HG02571 (cell line): ENCODE data around the gene OTUB2.

ENCODE experiments used
- ATAC-seq: cut with Tn5 transposase; IDR thresholded peaks from one replicate; pipeline ENCODE4 v1.9.1; 2021; ENCODE audit warnings: mild to moderate bottlenecking, moderate library complexity; ENCODE audit not compliant: unreplicated experiment

The OTUB2 gene

DNA sequence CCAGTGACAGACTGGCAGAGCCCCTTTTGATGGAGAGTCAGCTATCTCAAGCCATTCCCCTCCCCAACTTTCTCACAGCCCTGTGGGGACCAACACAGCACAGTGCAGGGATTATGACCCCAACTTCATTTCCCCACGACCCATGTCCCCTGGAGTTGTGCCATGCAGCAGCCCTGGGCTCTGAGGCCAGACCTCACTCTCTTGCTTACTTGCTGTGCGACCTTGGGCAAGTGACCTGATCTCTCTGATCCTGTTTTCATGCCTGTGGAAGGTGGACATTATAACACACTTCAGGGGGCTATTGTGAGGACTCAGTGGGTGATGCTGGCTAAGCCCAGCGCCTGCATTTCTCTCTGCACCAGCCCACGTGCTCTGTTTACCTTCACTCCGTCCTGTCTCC is 14.1 kb downstream of the OTUB2 start:
- ATAC-seq, result no peak

DNA sequence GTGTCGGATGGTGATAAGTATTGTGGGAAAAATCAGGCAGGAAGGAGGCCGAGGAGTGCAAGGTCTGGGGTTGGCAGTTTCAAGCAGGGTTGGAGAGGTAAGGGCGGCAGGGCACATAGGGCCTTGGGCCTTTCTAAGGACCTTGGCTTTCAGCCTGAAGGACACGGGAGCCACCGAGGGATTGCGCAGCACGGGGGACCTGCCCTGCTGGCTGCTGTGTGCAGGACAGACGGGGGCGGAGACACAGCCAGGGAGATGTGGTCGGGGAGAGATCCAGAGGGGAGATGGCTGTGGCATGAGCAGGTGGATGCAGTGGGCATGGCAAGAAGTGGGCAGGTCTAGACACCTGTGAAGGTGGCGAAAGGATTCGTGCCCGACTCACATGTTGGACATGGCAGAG is 14.7 kb downstream of the OTUB2 start:
- ATAC-seq, result no peak

DNA sequence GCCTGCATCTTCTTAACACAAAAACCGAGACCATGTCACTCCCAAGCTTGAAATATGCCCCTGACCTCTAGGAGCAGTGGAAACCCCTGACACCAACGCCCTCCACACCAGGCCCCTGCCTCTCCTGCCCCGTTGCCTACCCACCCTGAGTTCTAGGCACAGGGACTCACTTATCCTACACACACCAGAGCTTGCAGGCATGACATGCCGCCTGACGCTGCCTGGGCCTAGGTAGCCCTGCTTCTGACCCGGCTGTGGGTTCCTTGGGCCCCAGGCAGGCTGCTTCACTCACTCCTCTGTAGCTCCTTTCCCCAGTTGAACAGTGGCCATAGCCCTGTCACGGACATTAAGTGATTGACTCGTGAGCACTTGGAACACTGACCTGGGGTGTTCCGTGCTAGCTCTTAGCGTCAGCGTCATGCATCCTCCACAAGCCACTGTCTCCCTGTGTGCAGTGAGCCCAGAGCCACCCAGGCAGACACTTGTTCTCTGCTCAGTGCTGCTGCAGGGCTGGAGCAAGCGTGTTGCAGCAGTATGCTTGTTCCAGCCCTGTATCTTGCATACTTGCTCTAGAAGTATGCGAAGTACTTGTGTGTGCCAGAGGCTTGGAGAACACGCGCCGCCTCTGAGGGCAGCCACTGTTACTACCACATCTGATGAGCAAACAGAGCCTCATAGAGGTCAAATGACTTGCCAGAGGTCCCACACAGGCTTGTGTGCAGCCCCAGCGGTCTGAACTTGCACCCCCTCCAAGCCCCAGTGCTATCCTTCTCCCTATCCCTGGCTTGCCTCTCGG is 15.6 kb downstream of the OTUB2 start:
- ATAC-seq, result no peak

DNA sequence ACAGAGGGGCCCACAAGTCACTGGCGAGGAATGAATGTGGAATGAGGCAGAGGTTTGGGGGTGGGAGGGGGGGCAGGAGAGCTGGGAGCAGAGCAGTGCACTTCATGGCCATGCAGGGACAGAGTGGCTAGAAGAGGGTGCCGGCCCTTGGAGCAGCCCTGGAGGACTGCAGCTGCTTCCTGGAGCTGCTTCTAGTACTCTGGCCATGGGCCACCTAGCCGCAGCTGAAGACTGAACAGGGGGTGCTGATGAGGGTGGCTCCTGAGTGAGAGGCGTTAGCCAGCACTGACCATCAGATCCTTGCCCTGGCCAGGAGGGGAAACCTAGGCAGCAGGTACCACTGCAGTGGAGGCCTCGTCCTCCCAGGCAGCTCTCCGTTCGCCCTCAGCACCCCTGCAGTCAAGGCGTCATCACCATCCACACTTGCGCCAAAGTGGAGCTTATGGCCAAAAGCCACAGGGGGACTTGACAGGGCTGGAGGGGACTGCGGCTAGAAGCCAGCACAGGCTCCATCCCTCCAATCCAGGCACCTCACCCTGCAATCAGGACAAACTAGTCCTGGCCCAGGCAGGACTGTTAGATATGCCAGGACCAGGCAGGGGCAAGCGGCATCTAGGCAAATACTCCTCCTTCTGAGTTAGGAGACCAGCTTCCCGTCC is 16.4 kb downstream of the OTUB2 start:
- ATAC-seq, result no peak

DNA sequence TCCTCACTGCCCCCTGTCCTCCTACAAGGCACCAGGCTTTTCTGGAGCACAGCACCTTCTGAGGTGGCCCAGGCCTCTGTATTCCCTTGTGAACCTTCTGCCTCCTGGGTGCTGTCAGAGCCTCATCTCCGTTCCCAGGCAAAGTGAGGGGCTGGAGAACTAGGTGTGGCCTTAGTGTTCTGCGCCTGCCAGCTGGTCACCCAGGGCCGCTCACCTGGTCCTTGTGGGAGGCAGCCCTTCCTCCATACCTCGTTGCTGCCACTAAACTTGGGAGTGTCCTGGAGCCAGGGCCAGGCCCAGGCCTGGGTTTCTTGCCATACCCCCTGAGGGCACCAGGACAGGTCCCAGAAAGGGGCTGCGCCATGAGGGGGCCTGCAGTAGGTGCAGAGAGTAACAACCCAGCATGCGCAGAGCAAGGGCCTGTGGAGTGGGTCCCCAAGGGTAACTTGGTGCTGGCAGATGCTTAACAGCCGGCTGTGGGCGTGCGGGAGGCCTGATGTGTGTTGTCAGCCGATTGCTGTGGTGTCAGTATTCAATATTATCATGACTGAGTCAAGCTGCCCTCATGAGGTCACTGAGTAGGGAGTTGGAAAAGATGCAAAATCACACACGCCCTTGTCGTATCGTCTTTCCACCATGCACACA is 17.1 kb downstream of the OTUB2 start:
- no peak for ATAC-seq

DNA sequence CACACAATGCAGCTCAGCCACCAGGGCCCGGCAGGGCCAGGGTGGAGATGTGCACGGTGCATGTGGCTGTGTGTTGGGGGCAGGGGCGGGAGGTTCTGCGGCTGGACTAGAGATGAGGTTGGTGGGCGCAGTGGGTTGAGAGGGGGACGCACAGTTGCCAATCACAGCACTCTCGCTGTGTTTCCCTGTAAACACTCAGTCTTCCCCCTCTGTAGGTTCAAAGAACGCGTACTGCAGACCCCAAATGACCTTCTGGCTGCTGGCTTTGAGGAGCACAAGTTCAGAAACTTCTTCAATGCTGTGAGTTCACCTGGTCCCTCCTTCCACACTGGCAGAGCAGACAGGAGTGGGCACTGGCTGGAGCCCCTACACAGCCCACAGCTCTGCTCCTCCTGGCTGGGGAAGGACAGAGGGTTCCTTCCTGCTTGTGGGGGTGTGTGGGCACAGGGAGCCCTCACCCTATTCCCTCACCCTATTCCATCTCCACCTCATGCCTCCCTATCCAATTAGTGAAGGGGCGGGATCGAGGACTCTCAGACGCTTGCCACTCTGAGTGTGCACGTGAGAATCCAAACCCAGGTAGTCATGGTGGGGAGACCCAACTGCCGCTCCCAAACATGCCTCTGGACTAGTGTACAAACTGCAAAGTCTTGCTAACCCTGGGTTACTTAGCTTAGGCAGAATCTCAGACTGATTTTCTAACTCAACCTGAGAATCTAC is 17.8 kb downstream of the OTUB2 start:
- ATAC-seq, result no peak

DNA sequence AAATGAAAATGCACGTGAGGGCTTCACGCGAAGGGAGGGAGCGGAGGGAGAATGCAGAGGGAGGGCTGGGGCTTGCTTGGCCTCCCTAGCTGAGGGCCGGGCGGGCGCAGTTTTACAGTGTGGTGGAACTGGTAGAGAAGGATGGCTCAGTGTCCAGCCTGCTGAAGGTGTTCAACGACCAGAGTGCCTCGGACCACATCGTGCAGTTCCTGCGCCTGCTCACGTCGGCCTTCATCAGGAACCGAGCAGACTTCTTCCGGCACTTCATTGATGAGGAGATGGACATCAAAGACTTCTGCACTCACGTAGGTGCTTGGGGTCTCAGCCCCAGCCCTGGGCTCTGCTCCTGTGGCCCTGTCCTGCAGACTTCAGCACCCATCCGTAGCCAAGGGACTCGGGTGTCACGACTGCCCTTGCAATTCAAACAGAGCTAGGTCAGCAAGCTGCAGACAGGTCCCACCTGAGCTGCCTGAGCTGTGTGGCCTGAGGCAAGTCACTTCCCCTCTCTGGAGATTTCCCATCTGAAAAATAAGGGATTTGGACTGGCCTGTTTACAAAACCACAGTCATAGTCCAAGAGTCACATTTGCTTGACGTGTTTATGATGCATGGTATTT is 18.4 kb downstream of the OTUB2 start:
- ATAC-seq, result no peak

DNA sequence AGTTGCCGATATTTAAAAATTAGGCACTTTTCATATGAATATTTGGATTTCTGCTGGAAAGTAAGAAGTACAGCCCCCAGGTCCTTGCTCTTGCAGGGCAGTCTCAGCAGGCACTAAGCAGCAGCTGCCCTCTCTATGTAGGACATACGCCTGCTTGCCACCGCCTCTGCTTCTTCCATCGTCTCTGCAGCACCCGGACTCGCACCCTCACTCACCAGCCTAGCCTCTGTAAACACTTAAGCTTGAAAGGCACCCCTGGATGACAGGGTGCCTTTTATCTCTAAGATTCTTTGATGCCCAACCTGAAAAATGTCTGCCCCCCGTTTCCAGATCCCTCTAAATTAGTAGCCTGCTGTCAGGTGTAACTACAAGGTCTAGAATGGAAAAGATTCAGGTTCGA is 19.0 kb downstream of the OTUB2 start:
- ATAC-seq, result no peak

DNA sequence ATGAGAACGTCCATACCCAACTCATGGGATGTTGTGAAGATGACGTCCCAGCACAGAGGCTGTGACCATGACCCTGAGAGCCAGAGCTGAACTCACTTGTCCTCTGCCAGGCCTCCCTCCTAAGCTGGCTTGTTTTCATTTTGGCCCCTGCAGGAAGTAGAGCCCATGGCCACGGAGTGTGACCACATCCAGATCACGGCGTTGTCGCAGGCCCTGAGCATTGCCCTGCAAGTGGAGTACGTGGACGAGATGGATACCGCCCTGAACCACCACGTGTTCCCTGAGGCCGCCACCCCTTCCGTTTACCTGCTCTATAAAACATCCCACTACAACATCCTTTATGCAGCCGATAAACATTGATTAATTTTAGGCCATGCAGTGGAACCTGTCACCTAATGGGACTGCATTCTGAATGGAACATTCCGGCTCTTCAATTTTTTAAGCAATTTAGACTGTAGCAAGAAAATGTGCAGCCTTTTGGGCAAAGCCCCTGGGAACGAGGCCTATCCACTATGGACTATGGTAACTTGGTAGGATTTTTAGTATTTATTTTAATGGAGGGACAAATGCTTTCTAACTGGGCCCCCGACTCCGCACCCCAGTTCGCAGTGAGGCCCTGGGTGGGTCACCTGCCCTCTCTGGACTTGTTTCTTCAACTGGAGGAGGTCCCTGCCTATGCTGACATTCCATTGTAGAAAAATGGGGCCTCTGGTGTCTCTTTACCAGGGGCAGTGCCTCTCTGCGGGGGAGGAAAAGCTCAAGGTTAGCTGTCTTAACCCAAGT is 19.6 kb downstream of the OTUB2 start:
- ATAC-seq, result no peak

DNA sequence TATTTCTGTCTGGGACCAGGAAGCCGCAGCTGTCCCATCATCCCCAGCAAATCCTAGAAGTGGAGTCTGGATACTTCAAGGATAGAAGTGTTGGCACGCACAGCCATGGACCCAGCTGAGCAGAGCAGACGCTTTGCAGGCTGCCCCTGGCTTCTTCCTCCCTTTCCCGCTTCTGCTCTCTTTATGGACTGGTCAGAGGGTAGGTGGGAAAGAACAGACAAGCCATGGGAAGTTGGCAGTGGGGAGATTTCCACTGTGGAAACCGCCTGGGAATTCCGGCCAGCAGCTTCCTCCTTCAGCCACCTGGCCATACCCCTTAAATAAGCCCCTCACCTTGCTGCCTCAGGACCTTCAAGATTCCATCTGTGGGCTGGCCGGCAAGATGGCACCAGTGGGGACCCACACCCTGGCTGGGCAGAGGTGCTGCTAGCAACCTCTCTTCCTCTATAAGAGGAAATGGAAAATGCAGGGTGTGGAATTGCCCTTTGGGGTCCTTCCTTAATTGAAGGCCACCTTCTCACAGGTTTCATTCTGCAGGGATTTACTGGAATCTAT is 20.6 kb downstream of the OTUB2 start:
- ATAC-seq, result no peak

DNA sequence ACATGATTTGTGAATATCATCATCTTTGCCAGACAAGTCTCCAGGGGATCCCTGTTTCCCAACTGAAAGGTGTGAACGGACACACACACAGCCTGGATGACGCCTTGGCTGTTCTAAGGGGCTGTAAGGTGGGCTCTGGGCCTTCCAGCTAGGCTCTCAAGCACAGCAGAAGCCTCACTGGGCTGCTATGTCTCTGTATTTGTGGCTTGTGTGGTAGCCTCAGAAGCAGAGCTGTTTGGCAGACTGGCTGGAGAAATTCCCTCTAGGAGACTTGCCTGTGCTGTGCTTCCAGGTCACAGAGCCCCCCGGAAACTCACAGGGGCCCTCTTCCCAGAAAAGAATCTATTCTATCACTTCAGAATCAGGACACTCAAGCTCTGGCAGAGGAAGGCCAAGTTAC is 21.4 kb downstream of the OTUB2 start:
- ATAC-seq, result no peak

DNA sequence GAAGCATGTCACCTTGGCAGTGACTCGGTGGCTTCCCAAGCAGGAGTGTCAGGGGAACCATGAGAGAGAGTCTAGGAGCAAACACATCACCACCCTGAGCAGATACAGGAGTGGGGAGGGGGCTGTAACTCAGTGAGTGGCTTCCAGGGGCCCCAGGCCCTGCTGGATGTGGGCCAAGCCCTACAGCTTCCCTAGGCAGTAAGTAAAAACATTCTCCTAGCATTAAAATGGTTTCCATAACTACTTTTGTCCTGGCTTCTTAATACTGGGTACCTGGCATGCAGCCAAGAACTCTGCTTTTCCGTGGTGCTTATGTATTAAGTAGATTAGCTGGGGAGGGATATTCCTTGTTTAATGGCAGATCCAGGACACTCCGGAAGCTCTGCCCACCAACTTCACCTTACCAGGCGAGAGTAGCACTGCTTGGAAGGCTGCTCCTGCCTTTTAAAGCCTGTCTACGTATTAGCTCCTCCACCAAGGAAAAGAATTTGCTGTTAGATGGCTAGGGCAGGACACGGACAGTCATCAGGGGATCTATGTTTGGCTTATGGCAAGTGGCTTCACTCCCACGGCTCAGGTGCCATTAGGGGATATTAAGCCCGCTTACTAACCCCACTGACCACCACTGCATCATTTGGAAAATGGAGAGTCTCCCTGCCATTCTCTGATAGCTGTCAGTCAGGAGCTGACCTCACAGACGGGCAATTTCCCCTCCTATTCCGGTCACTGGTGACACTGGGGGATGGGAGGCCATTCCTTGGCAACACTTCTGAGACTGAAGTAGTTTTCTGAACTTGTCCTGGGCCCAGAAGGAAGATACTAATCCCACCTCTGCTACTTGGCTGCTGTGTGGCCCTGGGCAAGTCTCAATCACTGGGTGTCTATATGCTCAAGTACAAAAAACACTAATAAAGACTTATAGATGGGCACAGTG is 22.8 kb downstream of the OTUB2 start:
- ATAC-seq, result no peak

DNA sequence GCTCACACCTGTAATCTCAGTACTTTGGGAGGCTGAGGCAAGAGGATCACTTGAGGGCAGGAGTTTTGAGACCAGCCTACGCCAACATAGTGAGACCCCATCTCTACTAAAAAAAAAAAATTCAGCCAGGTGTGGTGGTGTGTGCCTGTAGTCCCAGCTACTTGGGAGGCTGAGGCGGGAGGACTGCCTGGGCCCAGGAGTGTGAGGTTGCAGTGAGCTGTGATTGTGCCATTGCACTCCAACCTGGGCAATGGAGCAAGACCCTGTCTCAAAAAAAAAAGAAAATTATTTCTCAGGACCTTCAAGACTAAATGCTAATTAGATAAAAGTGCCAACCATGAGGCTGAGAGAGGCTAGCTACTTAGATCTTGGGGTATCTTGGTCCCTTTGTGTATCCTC is 23.5 kb downstream of the OTUB2 start:
- ATAC-seq, result no peak

DNA sequence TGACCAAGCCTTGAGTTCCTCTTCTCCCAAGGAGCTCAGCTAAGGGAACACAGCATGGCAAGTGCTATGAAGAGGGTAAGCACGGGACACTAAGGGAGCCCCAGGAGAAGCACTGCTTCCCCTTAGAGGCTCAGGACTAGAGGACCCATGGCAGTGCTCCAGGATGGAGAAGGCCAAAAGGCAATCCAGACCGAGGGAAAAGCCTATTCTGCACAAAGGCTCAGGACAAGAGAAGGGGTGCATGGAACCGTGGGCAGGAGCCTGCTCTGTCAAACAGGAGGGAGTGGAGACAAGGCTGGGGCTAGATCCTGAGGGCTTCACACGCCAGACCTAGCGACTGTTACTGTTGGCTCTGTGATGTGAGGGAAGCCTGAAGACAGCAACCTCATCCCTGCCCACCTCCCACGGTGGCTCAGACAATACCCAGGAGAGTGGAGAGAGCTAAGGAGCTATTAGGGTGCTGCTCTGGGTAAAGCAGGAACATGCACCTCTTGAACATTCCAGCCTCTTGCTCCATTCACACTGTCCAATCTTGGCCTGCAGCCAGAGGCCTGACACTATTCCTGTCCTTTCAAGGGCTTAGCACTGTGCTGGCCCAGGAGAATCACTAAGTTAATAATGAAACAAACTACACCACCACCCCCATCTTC is 24.2 kb downstream of the OTUB2 start:
- no peak for ATAC-seq

DNA sequence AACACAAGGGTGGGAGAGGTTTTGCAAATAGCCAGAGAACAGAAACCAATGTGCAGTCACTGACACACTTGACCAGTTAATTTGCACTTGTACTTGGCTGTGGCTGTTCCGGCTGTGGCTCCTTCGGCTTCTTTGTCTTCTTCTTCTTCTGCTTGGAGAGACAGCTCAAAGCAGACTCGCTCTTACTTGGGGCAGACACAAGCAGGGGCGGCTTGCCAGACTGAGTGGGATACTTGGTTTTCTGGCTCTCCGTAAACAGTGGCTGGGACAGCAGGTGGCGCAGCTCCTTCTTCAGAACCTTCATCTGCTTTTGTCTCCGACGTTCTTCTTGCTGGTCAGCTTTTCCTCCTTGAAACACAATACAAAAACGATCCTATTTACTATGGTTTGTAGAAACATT is 25.0 kb downstream of the OTUB2 start:
- no peak for ATAC-seq

DNA sequence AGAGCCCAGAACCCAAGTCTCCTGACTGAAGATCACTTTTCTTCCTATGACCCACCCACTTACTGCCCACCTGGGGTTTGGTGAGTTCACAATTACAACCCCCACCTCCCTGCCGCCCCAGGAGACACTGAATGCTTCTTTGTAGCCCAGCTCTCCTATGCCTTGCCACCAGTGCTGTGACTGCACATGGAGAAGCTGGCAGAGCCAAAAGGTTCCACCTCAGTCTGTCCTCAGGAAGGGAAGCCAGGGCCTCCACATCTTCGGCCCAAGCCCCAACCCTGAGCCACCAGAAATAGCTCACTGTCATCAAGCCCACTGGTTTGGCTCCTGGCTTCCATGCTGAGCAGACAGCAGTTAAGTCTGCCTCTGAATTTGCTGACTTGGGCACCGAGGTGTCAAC is 25.6 kb downstream of the OTUB2 start:
- no peak for ATAC-seq

DNA sequence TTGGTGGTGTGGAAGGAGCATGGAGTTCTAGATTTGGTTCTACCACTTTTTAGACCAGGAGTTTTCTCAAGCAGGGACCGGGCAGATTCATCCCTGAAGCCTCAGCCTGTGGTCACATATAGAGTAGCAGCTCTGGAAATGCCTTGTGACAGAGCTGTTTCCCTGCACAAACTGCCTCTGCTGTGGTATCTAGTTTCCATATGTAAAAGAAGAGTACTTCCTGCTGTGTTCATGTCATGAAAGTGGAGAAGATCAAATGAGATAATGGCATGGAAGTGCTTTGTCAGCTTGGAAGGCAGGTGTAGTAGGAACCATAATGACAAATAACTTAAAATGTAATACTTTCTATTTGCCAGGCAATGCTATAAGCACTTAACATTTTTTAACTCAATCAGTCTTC is 26.1 kb downstream of the OTUB2 start:
- no peak for ATAC-seq

DNA sequence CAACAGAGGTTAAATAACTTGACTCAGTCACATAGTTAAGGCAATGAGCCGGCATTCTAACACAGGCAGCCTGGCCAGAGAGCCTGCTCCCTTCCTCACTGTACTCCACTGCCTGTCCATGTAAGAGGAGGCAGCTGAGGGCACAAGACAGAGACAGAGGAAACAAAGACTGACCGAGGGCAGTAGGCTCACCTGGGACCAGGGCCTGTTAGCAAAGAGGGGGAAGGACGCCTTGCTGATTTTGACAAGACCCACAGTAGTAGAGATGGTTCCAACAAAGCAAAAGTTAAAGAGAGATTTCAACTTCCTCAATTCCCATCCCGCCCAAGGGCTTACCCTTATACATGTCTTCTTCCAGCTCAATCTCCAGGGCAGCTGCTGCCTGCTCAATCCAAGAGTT is 26.5 kb downstream of the OTUB2 start:
- ATAC-seq, result no peak
